LNCAP (cell line): ENCODE data around the gene AGAP2.
A peak's percentile ranks its signal among the peaks of the same experiment; 100 is the strongest.

Experiments used
- TF ChIP-seq, protein P1 (sequence below): fragments of 450-650 bp; IDR thresholded peaks from 2 replicates; pipeline ENCODE4 v1.5.1; 2017; ENCODE audit warnings: mild to moderate bottlenecking

Gene AGAP2

DNA sequence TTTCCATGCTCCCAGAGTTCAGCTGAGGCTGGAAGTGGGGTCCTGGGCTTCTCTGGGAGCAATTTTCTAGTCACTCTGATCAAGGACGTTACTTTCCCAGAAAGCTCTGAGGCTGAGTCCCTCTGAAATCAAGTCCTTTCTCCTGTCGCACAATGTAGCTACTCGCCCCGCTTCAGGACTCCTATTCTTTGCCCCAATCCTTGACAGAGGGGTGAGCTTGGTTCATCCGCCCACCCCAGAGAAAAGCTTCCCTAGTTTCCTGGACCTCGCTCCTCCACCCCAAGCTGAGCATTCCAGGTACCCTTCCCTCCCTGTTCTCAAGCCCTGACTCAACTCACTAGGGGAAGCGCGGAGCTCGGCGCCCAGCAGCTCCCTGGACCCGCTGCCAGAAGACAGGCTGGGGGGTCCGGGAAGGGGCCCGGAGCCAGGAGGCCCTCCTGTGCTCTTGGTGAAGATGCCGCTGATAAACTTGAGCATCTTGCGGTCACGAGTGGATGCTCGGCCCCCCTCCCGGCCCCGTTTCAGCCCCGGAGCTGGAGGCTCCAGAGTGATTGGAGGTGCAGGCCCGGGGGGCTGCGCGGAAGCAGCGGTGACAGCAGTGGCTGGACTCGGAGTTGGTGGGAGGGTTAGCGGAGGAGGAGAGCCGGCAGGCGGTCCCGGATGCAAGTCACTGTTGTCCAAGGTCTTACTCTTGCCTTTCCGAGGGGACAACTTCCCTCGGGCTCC is 1.6 kb downstream of the AGAP2 start:
- TF ChIP-seq, protein P1, sequence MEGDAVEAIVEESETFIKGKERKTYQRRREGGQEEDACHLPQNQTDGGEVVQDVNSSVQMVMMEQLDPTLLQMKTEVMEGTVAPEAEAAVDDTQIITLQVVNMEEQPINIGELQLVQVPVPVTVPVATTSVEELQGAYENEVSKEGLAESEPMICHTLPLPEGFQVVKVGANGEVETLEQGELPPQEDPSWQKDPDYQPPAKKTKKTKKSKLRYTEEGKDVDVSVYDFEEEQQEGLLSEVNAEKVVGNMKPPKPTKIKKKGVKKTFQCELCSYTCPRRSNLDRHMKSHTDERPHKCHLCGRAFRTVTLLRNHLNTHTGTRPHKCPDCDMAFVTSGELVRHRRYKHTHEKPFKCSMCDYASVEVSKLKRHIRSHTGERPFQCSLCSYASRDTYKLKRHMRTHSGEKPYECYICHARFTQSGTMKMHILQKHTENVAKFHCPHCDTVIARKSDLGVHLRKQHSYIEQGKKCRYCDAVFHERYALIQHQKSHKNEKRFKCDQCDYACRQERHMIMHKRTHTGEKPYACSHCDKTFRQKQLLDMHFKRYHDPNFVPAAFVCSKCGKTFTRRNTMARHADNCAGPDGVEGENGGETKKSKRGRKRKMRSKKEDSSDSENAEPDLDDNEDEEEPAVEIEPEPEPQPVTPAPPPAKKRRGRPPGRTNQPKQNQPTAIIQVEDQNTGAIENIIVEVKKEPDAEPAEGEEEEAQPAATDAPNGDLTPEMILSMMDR: no peak

DNA sequence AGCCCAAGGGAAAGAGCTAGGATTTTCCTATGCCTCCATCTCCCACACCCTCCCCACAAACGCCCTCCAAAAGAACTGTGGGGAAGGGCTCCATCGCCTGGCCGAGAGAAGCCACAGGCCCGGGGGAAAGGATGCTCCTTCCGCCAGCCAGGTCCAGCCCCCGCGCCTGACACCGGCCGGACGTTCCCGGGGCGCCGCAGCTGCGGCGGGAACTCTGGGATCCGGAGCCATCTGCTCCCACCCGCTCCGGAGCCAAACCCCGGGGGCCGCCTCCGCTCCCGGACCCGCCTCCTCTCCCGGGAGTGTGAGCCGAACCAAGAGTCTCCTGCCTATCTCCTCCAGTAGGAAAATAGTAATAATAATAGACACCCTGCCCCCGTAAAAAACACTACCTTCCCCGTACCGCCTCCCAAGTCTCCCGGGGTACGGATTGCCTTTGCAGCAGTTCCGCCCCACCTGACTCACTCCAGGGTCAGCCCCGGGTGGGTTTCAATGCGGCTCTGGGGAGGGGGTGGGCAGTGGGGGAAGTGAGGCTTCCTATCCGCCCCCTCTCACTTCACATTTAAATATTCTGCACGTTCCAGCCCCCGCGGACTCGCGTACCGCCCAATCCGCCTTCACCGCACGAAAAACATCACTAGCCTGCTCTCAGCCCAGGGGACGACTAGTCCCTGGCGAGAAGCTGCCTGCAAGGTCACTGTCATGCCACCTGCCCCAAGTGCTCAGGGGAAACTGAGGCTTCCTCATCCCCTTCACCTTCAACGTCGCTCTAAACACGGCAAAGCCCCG is 2.4 kb downstream of the AGAP2 start:
- TF ChIP-seq, protein P1: peak; percentile 27

DNA sequence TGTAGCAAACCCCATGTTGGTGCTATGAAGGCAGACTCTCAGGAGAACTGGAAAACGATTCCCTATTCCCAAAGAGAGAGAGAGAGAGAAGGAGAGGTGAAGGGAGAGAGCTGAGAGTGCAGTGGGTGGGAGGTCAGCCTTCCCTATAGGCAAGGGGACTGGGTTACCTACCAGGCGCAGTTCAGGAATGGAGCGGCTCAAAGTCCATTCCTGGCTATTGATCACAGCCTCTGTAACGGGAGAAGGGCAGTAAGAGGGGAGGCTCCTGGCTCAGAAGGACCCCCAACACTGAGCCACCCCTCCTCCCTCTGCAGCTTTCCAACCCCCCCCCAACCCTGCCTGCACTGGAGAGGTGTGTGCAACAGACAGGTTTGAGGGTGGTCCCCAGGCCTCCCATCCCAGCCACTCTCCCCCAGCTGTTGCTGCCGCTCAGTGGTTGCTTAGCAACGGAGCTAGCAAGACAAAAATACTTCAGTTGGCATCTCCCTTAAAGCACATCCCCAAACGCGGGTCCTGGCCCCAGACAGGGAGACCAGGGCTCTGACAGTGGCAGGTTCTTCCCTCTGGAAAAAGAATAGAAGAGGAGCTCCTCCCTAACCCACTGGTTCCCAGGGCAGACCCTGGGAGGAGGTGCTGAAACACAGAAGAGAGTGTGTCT is 3.2 kb downstream of the AGAP2 start:
- TF ChIP-seq, protein P1: no peak

DNA sequence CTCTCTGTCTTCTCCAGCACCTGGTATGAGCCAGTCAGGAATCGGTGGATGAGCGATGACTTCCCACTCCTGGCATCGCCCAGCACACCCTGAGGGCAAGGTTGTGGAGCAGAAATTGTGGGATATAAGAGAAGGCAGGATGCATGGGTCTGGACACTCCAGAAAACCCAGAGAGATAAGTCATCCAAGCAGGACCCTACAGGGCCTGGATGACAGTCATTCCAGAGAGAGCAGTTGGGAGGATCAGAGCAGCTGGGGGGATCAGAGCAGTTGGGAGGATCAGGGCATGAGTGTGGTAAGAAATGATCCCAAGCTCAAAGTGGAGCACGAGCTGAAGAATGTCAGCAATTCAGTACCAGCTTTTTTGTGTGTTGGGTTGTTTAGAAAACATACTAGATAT is 4.0 kb downstream of the AGAP2 start:
- TF ChIP-seq, protein P1: no peak

DNA sequence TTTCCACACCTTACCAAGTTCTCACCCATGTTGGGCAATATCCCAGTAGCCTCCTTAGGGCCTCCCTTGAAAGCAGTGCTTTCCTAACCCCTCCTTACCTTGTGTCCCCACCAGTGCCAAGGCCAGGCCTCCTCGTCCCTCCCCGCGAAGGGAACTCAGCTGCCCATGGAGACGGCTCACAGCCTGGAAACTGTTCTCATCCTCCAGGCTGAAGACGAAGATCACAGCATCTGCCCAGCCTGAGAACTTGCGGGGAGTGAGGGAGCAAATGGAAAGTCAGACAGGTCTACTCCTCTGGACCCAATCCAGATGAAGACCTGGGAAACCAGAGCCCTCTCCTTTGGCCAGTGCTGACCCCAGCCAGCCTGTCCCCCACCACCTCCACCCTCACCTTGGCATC is 4.6 kb downstream of the AGAP2 start:
- TF ChIP-seq, protein P1: no peak

DNA sequence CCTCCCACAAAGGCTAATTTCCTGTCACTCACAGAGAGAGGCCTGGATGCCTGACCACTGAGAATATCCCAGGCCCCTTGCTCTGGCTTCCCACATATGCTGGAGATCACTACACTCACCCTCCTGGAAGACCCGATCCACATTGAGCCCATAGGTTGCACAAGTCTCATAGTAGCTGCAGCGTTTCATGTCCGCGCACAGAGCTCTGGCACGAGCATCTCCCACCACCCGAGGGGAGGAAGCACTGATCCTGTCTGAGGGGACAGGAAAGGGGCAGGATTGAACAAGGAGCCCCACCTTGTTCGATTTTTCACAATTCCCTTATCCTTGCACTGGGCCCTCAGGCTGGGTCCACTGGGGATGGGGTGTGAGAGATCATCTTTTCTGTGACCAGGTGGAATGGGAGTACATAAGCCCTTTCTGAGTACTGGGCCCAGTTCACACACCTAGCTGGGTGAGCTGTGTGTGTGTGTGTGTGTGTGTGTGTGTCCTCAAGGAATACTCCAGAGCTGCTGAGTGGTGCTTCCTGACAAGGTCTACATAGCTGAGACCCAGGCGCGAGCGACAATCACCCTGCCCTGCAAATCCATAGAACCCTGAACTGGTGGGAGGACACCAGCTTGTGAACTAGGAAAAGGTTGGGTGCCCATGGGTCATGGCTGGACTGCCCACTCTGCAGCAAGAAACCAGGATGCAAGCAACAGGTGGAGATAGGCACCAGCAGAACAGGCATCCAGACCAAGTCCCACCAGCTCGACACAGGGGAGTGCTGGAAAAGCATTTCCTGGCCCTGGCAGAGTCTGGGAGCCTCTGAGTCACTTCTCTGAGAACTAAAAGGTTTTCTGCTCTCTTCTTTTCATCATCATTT is 5.6 kb downstream of the AGAP2 start:
- TF ChIP-seq, protein P1: no peak

DNA sequence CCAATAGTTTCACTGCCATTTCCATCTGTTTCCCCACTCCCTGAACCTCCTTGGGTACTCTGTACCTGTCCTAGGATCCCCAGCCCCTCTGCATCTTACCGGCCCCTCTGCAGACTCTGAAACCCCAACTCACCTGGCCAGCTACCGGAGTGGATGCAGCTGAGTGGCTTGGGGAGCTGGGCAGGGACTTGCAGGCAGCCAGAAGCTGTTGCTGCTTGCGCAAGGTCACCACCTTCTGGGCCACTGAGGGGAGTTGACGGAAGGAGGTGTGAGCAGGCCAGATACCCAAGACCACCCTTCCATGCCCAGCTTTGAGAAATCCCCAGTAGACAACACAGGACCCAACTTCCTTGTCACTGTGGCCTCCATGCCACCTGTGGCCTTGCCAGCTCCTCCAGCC is 6.3 kb downstream of the AGAP2 start:
- TF ChIP-seq, protein P1: no peak
